NCI-H128 (cell line): ENCODE data around the gene FOXP1.

ENCODE experiments used
- DNase-seq: peaks from one replicate; lab custom pipeline; 2025; ENCODE audit not compliant: unreplicated experiment; lab: John Stamatoyannopoulos, UW

Gene FOXP1

DNA sequence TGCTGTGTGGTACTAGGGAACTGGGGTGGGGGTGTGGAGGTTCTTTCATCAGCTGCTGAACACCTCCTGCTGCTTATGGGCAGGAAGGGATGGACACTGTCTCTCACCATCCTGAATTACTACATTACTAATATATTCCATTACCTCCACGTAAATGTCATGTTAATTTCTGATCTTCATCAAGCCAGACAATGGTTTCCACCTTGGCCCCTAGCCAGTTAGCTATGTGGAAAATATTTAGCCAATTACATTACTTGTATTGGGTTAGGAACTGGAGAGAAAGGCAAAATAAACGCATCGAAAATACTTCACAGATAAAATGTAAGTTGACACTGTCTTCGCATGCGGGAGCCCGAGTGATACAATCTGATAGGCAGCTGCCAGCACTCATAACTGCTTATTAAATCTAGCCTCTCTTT is 95.1 kb downstream of the FOXP1 start:
- DNase-seq: no peak

DNA sequence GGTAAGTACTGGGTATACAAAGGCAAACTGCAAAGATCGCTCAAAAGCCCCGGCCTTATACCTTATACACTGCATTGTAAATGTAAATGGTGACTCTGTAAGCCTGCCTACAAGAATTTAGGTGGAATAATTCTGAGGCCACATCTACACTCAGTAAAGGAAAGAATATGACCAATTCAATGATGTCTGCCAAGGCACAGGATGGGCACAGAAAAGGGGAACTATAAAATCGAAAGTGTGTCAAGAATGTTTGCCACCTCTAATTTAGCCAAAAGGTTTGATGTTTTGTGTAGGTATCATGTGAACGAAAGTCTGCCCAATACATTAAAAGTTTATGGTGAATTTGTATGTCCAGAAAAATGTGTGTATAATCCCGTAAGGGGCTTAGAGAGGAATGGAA is 96.1 kb downstream of the FOXP1 start:
- DNase-seq: no peak

DNA sequence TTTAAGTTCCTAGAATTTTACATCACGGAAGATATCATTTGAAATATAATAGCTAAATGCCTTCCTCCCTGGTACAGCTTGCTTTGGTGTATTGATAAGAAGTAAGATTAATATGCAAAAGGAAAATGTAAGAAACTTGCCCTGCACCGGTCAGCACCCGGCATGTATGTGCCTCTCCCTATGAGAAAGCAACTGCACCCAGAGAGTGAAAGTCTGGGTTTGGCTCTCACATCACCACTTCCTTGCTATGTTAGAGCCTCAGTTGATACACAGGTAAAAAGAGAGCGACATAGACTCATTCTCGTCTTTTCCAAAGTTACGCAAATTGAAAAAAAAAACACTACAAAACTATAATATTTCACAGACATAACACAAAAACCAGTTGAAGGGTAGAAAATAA is 96.7 kb downstream of the FOXP1 start:
- DNase-seq: no peak

DNA sequence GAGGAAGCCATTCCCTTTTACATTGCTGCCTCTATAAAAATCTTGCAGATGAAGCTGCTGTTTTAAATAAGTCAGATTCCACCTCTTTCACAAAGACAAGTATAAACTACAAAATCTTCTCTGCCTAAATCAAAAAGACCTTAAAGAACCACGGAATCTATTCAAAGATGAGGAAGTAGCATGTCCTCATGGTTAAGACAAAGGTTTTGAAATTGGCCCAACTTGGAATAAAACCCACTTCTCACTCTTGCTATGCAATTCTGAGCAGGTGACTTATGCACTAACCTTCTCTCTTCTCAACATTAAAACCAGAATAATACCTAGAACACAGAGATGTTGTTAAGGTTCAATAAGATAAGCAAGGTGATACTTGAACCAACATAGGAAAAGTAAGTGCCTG is 97.6 kb downstream of the FOXP1 start:
- no peak for DNase-seq

DNA sequence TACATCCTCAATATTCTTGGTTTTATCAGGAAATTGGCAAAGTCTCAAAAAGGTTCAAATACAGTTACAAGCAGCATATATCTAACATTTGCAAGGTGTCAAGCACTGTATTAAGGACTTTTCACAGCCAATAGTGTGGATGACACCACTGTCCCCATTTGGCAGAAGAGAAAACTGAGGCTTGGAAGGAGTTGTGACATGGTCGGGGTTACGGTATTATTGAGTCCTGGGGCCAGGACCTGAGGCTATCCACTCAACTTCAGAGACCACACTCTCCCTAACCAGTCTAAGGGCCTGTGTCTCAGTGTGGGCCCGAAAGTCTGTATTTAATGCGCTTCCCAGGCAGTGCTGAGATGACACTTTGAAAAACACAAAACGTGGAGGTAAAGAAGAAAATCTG is 99.1 kb downstream of the FOXP1 start:
- DNase-seq: no peak

DNA sequence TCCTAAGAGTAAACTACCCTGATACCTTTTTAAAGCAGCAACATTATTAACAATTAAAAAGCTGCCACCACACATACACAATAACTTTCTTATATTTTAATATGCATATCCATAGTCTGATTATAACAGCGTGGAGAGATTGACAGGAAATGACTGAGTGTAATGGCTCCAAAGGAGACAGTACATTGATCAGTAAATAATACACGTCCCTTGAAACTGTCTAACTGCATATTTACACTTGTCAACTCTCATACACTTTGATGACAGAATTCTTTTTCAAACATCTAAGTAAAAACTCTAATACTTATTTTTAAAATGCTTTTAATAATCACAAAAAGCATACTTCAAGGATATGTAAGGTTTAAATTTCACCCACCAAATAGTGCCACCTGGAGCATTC is 99.5 kb downstream of the FOXP1 start:
- no peak for DNase-seq

DNA sequence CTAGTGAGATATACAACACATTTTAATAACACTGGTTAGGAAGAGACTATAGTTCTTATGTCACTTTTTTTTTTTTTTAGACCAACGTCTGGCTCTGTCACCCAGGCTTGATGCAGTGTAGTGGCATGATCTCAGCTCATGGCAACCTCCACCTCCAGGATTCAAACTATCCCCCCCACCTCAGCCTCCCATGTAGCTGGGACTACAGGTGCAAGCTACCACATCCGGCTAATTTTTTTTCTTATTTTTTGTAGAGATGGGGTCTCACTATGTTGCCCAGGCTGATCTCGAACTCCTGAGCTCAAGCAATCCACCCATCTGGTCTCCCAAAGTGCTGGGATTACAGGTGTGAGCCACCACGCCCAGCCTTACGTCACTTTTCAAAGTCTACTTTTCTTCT is 100.8 kb downstream of the FOXP1 start:
- no peak for DNase-seq

DNA sequence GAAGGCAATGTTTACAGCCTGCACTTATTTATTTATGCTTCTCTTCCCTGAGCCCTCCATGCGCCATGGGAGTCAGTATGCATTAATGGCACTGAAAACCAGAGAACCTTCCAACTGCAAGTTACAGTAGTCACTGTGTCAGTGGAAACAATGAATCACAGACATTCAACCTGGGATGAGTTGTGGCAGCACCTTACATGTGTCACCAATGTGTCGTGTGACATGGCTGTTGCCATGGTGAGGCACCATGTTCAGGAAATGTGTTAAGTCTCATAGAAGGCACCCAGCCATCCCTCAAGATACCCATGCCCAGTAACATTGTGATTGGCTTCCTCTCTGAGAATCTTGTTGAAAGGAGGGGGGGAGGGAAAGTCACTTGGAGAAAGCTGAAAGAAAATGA is 105.0 kb downstream of the FOXP1 start:
- no peak for DNase-seq

DNA sequence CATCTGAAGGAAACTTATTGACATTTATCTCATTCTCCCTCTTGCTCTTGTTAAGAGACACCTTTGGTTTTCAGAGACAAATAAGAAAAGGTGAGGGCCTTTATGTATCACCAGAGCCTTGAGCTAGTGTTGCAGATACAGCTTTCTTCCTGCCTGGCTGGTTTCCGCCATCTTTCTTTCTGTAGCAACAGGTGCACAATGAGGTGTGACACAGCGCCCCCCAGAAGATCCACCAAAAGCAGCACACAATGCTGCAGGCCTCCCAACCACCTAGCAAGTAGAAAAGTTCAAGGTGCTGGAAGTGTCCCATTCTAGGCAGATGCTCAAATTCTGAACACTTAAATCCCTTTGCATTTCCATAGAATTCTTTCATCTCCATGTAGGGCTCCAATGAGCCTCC is 106.6 kb downstream of the FOXP1 start:
- DNase-seq: no peak

DNA sequence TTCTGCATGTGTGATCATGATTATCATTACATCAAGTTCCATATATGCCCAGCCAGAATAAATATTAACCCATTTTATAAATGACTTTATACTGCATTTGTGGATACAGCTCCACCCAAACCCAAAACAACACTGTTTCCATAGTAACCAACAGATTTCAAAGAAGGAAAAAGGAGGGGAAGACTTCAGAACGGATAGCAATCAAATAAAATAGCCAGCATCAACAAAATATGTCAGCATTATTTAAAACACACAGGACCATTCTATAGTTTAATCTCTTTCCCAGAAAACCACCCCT is 114.4 kb downstream of the FOXP1 start:
- DNase-seq: no peak

DNA sequence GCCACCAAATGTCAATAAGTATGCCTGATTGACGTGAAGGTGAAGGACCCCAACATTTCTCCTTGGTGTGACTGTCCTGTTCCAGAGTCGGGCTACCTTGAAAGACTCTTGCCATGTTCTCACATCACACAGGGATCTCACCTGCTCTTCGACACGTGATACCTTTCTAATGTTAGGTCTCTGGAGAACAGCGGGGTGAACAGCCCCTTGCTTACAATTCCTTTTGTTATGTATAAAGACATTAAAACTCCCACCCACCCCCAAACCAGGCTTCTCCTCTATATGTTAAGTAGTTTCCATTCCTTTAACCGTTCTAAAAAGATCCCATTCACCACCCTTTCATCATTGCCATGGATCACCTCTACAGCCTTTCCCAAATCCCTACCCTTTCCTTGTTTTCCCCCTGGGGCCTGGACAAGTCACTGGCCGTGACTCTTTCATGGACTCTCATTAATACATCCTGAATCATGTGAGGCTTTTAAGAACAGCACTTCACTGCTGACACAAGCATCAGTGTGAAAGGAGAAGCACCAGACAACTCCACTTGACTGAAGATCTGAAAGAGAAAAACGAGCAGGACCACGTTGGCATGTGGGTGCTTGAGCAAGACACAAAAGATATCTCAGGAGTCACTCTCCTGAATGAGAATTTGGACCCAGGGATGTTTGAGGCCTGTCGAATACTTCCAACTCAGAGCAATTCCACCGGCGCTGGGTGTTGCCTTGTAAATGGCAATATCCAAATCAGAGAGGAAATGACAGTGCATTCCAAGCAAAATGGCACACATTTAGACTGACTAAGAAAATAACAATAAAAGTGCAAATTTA is 115.0 kb downstream of the FOXP1 start:
- DNase-seq: no peak

DNA sequence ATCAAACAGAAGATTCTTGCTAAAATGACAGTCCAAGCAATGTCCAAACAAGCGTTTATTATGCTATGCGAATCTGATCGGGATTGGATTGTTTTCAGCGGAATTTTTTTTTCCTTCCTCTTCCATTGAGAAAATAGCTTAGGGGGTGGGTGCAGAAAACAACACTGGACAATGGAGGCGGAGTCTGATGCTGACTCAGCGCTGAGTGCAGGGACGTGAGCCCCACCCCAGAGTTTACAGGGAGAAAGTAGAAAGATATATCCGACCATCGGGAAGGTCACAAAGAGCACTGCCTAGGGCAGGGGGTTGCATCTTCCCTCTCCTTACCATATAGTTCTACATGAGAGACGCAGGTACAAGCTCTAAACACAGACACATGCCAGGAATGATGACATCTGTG is 117.0 kb downstream of the FOXP1 start:
- peak; percentile 6 for DNase-seq

DNA sequence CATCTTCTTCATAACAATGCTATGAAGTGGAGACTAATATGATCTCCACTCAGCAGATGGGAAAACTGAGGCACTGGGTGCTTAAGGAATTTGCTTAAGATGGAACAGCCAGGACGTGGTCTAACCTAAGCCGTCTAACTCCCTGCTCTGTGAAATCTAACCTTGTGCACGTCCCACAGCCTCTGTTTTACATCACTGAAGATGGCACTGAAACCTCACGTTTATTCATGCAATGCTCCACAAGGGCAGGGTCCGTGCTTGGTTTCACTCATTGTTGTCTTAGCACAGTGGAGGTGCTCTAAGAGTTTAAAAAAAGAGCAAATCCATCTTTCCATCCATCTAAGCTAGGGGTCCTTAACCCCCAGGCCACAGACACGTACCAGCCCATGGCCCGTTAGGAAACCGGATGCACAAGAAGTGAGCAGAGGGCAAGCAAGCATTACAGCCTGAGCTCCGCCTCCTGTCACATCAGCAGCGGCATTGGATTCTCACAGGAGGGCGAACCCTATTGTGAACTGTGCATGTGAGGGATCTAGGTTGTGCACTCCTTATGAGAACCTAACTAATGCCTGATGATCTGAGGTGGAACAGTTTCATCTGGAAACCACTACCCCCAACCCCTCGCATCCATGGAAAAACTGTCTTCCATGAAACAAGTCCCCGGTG is 118.0 kb downstream of the FOXP1 start:
- no peak for DNase-seq

DNA sequence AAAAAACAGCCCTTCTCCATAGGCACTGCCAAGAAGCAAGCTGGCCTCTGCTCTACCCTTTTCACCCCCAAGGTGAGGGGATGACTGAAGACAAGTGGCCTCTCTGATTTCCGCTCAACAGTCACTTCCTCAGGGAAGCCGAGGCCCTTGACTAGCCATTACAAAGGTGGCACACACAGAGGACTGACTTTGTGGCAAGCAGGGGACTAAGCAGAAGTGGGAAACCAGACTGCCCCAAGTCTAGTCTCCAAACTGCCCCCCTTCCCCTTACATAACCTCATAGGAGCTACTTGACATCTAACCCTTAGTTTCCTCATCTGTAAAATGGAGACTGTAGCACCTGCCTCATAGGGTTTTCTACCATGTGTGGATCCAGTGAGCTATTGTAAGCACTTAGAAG is 118.9 kb downstream of the FOXP1 start:
- DNase-seq: no peak

DNA sequence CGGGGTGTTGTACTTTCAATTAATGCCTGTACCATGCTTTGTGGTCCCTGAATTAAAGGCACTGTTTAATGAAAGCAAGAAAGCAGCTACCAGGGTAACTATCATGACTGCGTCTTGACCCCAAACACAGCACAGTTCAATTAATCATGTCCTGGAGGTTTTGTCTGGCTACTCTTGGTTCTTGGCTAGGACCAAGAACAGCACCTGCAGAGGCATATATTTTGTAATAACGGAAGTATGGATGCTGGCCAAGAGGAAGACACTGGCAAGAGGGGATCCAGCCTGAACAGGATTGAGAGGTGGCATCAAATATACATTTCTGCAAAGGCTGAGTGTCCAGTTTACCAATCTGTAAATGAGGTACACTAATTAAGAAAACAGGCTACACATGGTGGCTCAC is 119.9 kb downstream of the FOXP1 start:
- no peak for DNase-seq

DNA sequence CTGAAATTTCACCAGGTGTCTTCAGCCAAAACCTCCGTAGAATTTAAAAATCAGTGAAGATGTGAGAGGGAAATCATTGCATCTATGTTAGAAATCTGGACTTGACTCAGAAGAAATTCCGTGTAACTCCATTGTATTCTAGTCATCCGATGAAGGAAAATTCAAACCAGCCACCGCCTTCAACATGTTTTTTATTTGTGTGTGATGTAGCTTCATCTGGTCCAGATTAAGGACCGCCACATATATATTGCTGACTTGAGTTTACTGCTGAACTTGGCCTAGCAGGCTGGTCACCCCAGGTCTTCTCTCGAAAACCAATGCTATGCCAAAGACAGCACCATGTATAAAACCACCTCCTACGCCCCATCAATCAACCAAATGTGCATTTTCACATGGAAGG is 120.9 kb downstream of the FOXP1 start:
- DNase-seq: no peak

DNA sequence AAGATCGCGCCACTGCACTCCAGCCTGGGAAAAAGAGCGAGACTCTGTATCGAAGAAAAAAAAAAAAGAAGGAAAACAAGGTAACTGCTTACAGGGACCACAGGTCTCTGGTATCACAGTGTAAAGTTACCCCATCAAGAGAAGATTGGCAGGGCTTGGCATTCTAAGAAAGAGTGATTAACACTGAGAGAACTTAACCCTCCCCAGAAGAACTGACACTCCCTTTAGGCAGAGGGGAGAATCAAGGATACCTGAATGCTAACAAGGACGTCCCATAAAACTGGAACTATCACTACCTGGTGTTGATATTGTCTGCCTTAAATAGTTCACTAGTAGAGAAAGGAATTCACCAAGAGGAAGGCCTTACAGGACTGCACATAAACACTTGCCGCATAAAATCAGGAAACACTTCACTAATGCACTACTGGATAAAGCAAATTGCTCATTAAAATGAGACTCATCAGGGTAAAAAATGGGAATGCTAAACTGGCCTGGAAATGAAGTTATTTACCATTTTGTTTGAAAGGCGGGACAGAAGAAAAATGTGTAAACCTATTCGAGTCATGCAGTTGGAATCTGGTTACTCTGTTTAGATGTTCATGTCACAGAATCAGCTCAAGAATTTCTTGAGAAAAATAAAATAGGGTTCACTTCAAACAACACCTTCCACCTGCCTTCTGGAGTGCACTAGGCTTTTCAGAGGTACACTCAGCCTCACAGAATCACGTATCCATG is 121.6 kb downstream of the FOXP1 start:
- no peak for DNase-seq

DNA sequence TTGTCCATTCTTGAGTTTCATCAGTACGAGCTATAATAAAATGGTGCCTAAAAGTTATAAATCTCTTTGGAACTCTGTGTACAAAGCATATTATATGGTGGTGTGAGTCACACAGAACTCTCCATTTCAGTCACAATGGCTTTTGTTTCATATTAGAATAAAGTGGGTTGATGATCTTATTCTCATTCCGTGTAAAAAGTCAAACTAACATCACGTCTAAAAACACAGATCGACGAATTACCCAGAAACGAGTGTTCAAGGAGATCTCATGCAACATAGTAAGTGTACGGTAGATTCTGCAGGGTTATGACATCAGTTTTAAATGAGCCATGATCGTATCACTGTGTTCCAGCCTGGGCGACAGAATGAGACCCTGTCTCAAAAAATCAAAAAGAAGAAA is 122.4 kb downstream of the FOXP1 start:
- DNase-seq: no peak

DNA sequence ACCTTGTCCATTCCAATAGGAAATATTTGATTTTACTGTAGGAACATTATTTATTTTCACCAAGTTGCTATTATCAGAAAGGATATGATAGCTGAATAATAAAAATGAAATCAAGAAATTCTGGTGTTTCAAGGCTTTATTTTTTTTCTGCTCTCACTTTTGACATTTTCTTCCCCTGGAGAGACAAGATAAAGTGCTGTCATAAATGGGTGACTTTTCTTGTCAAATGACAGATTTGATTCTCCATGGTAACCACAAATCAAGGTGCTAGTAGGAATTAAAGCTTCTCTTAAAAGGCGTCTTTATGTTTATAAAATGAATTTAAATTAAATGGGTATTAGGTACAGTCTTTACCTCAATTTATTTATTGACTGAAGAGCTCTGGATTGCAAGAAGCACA is 124.6 kb downstream of the FOXP1 start:
- DNase-seq: no peak

DNA sequence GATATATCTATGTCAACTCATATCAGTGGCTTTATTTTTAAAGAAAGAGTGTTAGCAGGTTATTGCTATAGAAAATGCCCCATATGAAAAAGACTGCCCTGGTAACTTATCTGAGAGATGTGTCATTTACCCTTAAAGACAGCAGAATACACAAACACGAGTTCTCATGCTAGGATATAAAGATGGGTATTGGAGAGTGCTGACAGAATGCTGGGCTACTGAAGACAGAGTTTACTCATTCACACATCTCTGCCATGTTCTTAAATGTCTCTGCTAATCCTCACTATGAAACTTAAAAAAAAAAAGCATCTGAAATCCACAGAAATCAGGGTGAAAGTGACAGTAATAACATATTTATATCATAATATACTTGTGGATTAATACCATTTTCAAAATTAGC is 126.7 kb downstream of the FOXP1 start:
- DNase-seq: no peak

DNA sequence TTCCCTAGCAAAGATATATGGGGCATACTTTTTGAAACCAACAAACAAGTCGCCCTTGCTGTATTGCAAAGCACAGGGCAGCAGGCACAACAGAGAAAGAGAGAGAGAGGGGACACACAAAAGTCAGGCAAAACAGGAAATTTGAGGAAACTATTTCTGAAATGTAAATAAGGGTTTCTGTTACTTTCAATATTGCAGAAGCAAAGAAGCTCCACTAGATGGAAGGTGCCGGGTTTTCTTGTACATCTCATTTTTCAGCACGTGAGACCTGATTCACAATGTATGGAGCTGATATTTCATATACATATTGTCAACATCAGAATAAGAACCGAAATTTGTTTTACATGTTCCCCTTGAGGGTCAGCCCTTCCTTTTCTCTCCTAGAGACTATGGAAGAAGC is 127.4 kb downstream of the FOXP1 start:
- no peak for DNase-seq
